Hypothalamus (tissue), 51 donors: Measurements from ENCODE around the gene TNFSF9.
A peak's percentile ranks its signal among the peaks of the same experiment; 100 is the strongest.
"Not testable (repeated sequence)": the region's sequence is repeated elsewhere in the genome, so short reads cannot be mapped to it uniquely, and the experiment has no call there.

Experiments
- DNase-seq, 51 donors: peaks; one replicate each; lab custom pipeline; 2025; lab: John Stamatoyannopoulos, UW

TNFSF9 gene

GRCh38 chr19:6568010-6568526 lies 37.2 kb downstream of the TNFSF9 start:
- no peak for DNase-seq

- DNase-seq: no peak
Measured at GRCh38 chr19:6568816-6569215, 38.0 kb downstream of the TNFSF9 start.

- DNase-seq: no peak
Measured at GRCh38 chr19:6570764-6571163, 39.9 kb downstream of the TNFSF9 start.

- DNase-seq: no peak
Measured at GRCh38 chr19:6571167-6571566, 40.3 kb downstream of the TNFSF9 start.

- DNase-seq: peak in 27 of 51 donors; percentile 4 to 53 (median 14)
Measured at GRCh38 chr19:6572217-6572616, 41.4 kb downstream of the TNFSF9 start.

GRCh38 chr19:6573350-6573749 lies 42.5 kb downstream of the TNFSF9 start:
- DNase-seq: no peak

- no peak for DNase-seq
Measured at GRCh38 chr19:6576869-6577475, 46.1 kb downstream of the TNFSF9 start.

- peak in 2 of 51 donors; percentile 2 to 4 for DNase-seq
Measured at GRCh38 chr19:6577476-6578125, 46.8 kb downstream of the TNFSF9 start.

GRCh38 chr19:6579450-6580178 lies 48.8 kb downstream of the TNFSF9 start:
- DNase-seq: no peak

- DNase-seq: no peak
Measured at GRCh38 chr19:6580313-6580712, 49.5 kb downstream of the TNFSF9 start.

GRCh38 chr19:6582515-6583484 lies 52.0 kb downstream of the TNFSF9 start:
- not testable (repeated sequence) for DNase-seq
